GM12801 (cell line): ENCODE measurements around the gene PAMR1.

Source experiments
- TF ChIP-seq, protein P1 (sequence below): IDR thresholded peaks from one replicate; pipeline ENCODE4 v1.5.1; 2011; ENCODE audit warnings: control low read depth; ENCODE audit not compliant: insufficient read length; ENCODE audit errors: extremely low read depth

Gene PAMR1

DNA sequence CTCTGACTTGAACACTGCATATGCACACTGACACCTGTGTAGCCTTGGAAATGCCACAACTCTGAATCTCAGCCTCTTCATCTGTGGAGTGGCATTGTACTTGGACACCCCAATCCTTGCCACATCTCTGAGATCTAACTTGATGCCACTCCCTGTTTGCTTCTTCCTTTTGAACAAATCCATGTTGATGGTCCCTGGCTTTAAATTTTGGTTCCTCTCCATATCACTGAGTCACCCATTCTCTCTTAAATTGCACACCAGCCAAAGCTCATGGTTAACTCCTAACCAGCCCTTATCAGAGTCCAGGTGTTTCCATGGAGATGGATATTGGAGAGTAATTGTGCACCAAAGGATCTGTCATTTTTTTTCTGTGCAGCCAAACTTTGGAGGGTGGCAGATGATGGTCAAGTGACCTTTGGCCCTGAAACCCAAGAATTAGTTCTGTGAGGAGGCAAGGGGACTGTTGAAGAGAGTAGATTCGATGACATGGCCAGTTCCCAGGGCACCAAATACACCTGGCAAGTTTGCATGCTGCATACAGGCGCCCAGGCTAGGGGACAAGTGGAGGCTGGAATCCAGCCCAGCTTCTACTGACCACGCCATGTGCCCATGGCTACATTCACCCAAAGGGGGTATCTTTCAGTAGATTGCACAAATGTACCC lies 25.1 kb upstream of the PAMR1 start:
- TF ChIP-seq, protein P1, sequence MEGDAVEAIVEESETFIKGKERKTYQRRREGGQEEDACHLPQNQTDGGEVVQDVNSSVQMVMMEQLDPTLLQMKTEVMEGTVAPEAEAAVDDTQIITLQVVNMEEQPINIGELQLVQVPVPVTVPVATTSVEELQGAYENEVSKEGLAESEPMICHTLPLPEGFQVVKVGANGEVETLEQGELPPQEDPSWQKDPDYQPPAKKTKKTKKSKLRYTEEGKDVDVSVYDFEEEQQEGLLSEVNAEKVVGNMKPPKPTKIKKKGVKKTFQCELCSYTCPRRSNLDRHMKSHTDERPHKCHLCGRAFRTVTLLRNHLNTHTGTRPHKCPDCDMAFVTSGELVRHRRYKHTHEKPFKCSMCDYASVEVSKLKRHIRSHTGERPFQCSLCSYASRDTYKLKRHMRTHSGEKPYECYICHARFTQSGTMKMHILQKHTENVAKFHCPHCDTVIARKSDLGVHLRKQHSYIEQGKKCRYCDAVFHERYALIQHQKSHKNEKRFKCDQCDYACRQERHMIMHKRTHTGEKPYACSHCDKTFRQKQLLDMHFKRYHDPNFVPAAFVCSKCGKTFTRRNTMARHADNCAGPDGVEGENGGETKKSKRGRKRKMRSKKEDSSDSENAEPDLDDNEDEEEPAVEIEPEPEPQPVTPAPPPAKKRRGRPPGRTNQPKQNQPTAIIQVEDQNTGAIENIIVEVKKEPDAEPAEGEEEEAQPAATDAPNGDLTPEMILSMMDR, result no peak

DNA sequence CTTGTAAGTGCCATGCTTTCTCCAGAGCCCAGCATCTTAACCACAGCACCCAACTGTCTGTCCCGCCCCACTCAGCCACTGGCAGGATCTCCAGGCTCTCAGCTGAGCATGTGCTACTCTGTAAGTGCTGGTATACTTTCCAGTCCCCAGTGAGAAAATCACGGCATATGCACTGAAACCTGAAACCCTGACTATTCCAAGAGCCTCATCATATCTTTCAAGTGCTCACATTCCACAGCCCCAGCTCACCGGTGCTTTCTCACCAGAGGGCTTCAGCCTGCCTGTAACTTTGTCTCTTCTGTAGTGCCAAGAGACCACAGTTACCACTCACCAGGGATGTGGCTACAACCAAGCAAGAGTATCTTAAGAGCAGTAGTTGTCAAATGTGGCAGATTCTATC lies 24.4 kb upstream of the PAMR1 start:
- TF ChIP-seq, protein P1, result no peak

DNA sequence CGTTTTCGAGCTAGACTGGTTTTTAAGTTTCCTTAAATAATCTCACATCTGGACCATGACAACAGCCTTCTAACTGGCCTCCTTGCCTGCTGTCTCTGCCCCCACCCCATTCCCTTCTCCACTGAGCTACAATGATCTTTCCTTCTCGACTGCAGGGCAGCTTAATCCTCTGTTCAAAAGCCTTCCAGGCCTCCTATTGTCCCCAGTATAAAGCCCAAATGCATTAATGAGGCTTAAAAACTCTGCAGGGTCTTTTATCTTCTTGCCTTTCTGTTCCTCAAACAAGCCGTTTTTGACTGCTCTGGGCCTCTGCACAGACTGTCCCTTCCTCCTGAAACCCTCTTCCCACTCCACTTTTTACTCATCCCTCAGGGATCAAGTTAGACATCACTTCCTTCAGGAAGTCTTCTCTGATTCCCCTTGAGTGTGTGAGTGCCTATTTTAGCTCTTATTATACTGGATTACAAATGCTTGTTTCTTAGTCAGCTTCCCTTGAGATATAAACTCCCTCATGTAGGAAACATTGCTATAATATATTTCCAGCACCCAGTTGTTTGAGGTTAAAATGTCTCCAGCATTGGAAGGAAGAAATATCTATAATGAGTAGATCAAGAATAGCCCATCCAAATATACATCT lies 23.6 kb upstream of the PAMR1 start:
- TF ChIP-seq, protein P1, result no peak

DNA sequence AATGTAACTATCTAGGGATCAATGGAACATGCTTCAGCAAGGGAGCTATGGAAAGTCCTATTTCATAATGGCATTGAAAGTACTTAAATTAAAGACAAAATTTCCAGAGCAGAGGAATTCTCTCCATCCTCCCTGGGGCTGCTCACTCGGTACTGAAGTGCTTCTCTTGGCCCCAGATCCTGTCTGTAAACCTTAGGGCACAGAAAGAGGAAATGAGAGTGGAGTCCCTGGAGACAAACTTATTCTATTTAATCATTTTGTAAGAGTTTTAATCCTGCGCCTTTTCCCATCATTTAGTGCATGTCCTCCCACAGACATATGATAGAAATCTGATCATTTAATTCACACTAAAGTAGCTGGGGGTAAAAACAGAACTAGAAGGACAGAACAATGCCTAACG lies 20.9 kb upstream of the PAMR1 start:
- TF ChIP-seq, protein P1, result no peak

DNA sequence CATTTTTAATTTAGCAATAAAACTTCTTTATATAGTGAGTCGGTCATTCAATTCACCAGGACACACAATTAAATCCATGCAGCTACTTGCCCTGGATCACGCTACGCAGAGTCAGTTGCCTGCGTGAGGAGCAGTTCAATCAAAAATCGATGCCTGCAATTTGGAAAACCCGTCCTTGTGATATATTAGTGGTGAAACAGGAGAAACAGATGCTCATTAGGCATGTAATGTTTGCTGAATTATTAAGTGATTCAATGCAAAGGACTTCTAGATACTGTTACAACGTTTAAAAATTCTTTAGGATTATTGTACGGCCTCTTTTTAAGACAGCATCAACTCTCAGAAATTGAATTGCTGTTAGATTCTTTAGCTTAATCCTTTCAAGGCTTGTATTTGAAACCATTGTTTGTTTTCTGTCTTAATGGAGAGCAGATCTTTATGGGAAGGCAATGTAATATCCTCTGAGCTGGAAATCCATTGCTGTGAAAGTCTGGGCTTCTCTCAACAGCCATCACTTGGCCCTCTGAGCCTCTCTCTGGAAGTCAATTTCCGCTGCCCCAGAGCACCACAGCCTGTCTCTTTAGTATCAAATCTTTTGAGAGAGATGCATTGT lies 20.1 kb upstream of the PAMR1 start:
- TF ChIP-seq, protein P1, result no peak

DNA sequence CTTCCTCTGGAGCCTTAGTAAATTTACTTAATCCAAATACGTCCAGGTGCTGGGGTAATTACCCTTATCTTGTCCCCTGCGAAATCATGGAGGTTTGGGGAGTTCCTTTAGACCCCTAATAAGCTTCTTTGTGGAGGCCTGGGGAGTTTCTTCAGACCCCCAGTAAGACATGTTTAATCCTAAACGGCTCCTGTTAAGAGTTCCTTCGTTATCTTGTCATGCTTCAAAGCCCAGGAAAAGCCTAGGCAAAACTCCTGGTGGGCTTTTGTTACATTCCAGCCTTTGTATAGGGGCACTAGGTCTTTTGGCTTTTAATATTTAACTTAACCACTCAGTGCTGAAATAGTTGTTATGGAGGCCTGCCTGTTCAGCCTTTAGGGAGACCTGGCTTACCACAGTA lies 18.1 kb upstream of the PAMR1 start:
- TF ChIP-seq, protein P1, result no peak

DNA sequence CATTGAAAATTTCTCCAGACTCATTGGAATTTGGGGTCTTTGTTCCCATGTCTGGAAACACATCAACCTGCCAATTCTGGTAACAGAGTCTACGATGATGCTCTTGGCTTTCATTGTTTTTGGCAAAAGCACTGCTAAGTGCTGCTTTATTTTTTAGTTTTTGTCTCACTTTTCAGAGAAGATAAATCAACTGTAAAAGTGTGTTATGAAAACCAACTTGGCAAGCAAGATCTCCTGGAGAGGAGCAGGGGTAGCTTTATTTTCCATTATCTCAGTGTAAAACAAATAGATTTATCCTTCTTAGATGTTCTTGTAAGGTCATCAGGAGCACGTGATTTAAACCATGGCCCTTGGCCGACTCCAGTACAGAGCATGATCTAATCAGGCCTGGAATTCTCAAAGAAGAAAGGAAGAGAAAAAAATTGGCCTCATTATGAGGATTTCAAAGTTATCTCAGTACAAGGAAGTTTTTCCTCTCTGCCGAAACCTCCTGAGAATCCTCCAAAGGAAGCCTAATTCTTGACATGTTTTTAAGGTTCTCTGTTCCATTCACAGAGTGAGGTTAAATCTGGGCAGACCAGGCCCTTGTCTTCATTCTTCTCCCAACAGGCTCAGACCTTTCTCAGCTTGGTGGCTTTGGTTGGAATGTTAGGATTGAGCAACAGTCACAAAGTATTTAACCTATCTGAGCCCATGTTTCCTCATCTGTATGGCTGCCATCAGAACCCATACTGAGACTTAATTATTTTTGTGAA lies 16.4 kb upstream of the PAMR1 start:
- TF ChIP-seq, protein P1, result no peak
